GM12875 (cell line): ENCODE measurements around the gene GRAMD1B.
"Not testable (repeated sequence)": the region's sequence is repeated elsewhere in the genome, so short reads cannot be mapped to it uniquely, and the experiment has no call there.

Experiments used
- H3K4me3 ChIP-seq: one replicate; pipeline ENCODE4 v1.5.1; 2011; ENCODE audit warnings: low read depth, low read length, control low read depth
- CTCF ChIP-seq: IDR thresholded peaks from 2 replicates; pipeline ENCODE4 v1.5.1; 2011; ENCODE audit warnings: low read depth, mild to moderate bottlenecking, control low read depth, inconsistent platforms, low read length, moderate library complexity, borderline replicate concordance; ENCODE audit not compliant: insufficient read depth

GRAMD1B gene

GRCh38 chr11:123448823-123449222, 18.8 kb downstream of the GRAMD1B start:
- no peak for TF ChIP-seq CTCF
- H3K4me3 ChIP-seq, result no peak overlapping the region

GRCh38 chr11:123449436-123449835, 19.4 kb downstream of the GRAMD1B start:
- TF ChIP-seq CTCF, result no peak
- H3K4me3 ChIP-seq, result no peak overlapping the region

- no peak overlapping the region for H3K4me3 ChIP-seq
- TF ChIP-seq CTCF, result no peak
Measured at GRCh38 chr11:123450623-123451022, 20.6 kb downstream of the GRAMD1B start.

- no peak for TF ChIP-seq CTCF
Measured at GRCh38 chr11:123451183-123451781, 21.2 kb downstream of the GRAMD1B start.

GRCh38 chr11:123452794-123453193, 22.7 kb downstream of the GRAMD1B start:
- TF ChIP-seq CTCF, result no peak
- no peak overlapping the region for H3K4me3 ChIP-seq

More at GRCh38 chr11:123451183-123451781, 21.2 kb downstream of the GRAMD1B start:
- H3K4me3 ChIP-seq, result no peak overlapping the region

- H3K4me3 ChIP-seq, result no peak overlapping the region
- no peak for TF ChIP-seq CTCF
Measured at GRCh38 chr11:123454060-123454651, 24.1 kb downstream of the GRAMD1B start.

- no peak overlapping the region for H3K4me3 ChIP-seq
- no peak for TF ChIP-seq CTCF
Measured at GRCh38 chr11:123454796-123455195, 24.7 kb downstream of the GRAMD1B start.

GRCh38 chr11:123456448-123456847, 26.4 kb downstream of the GRAMD1B start:
- not testable (repeated sequence) for H3K4me3 ChIP-seq
